GM21619 (cell line): ENCODE data around the gene SNX12.
A peak's percentile ranks its signal among the peaks of the same experiment; 100 is the strongest.

Experiments
- ATAC-seq: cut with Tn5 transposase; IDR thresholded peaks from one replicate; pipeline ENCODE4 v1.9.1; 2021; ENCODE audit not compliant: unreplicated experiment

SNX12 gene

GRCh38 chrX:71068044-71068918 is at the start of gene SNX12:
TSS of gene SNX12 (minus strand) at chrX:71068334. CDS start at chrX:71068306, 28 bp downstream.
- ATAC-seq: peak; percentile 97

GRCh38 chrX:71117358-71117757 is 49.2 kb upstream of the SNX12 start:
- no peak for ATAC-seq

DNA sequence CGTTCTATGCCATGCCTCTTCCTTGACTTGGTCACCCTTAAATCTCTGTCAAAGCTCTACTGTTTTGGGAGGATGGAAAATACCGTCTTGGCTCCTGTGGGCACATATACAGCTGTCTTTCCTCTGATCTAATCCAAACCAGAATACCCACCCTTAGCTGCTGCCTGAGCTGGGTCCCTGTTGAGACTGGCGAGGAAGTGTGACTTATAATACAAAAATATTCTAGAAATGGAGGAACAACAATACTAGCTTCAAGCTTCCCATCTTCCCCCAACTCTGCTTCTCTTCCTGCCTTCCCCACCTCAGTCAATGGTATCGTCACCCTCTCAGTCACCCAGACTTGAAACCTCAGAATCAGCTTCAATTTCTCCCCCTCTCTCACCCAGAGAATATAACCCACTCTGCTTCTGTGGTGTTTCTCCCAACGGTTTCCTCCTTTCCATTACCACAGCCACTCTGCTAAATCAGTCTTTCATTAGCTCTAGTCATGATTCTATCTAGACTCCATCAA is 43.8 kb upstream of the SNX12 start:
- ATAC-seq: peak; percentile 16

GRCh38 chrX:71111141-71111843 is 43.2 kb upstream of the SNX12 start, which contains the start of gene IL2RG:
TSS of gene IL2RG (minus strand) at chrX:71111577. CDS start at chrX:71111539, 38 bp downstream.
- peak; percentile 93 for ATAC-seq

- no peak for ATAC-seq
Measured at GRCh38 chrX:71109051-71109450, 40.9 kb upstream of the SNX12 start.

GRCh38 chrX:71107762-71108360 is 39.7 kb upstream of the SNX12 start:
- ATAC-seq: no peak

DNA sequence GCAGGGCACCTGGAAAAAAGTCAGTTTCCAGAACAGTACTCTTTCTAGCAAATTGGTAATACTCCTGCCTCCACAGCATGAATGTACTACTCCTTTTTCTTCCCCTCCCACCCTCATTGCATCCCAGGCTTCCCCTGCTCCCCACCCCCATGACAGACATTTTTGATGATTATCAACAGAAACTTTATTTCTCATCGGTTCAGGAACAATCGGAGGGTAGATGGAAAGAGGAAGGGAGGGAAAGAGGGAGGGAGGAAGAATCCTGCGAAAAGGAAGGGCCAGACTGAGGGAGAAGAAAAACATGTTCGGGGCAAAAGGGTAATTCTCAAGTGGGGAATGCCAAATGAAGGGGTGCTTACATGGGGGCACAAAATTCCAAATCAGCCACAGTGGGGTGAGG is 39.1 kb upstream of the SNX12 start:
- ATAC-seq: no peak

DNA sequence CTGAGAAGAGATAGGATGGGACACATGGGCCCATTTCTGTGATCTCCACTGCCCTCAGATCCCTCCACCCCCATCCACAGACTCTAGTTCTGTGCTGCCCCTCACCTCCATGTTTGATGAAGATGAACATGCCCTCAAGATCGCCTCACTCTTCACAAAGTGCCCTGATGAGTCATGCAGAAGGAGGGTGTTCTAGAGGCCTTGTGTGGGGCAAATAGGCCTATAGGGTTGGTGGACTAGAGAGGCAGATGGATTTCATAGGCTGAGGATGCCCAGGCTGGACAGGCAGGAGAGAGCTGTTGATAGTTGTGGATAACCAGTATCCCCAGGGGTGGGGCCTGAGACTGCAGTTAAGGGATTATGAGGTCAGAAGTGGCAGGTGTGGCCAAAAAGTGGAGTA is 38.3 kb upstream of the SNX12 start, which contains the start of gene CXorf65:
CXorf65 (minus strand) TSS at position 314 of the 400 bp plus-strand sequence; CDS start at position 130, 184 bp downstream.
- ATAC-seq: no peak

DNA sequence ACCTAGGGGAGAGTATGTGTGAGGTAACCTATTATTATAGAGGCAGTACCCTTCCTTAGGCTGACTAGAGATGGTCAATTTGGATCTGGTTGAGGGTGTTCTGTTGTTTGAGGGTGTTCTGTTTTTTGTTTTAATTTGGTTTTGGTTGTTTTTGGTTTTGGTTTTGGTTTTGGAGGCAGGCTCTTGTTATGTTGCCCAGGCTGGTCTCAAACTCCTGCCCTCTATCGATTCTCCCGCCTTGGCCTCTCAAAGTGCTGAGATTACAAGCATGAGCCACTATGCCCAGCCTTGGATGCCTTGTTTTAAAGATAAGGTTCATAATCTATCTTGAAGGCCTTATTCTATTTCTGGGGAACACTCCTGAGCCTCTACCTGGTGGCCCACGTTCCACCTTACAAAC is 37.5 kb upstream of the SNX12 start:
- no peak for ATAC-seq

DNA sequence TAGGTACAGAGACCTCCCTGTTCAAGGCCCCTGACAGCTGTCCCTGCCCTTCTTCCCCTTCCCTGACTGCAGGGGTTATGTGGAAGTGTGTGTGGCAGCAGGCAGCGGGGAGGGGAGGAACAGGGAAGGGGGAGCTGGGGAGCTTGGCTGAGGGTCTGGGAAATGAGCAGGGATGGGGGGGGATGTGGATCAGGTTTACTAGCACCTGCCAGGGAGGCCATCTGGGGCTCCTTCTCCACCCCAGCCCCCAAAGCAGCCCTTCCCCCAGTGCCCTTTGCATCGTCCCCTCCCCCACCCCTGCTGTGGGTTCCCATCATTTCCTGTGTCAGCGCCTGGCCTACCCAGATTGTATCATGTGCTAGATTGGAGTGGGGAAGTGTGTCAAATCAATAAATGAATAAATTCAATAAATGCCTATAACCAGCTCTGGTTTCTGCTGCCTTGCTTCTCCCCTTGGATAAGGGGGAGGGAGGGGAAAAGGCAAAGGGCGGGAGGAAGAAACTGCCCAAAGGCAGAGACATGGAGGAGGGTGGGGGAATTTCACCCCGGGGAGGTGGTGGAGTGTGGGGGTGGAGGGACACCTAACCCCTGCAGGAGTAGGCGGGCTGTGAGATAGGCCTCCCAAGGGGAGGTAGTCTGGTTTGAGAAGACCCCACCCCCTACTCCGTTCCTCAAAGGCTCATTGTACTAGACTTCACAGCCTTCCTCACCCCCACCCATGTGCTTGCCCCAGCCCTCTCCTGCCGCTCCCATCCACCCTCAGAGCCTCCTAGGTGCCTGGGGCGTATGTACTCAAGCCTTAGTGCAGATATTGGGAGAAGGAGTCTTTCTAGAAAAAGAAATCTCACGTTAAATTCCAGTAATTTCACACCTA is 35.2 kb upstream of the SNX12 start:
- no peak for ATAC-seq

DNA sequence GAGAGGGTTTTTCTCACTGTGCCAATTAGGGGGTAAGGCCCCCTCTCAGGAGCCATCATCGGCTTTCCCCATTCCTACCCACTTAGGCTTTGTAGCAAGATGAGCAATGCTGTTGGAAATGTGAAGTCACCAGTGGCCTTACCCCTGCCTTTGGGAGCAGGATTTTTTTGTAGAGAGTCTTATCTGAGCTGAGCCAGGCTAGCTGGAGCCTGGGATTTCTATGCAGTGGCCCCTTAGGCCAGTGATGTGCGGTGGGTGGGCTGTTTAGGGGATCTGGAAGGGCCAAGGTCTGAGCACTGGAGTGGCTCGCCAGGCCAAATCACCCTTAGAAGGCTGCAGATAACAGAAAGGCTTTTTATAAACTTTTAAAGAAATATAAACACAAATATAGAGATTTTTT is 34.2 kb upstream of the SNX12 start:
- ATAC-seq: no peak

GRCh38 chrX:71100581-71101505 is 32.7 kb upstream of the SNX12 start:
- no peak for ATAC-seq

DNA sequence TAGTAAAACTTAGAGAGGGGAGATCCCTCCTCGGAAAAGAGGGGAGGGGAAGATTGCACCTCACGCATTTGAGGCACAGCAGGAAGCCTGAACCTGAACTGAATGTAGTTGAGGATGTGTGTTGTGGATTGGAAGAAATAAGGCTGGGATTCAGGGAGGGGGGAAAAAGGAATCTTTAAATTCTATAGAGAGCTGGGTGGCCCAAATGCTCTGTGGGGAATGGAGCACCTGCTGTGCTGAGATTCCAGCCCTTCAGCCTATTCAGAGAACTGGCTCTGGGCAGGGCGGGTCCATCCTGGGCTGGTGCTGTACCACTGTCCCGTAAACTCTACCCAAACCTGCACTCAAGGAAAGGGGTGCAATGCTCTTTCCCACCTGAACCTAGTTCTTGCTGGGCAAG is 31.6 kb upstream of the SNX12 start:
- no peak for ATAC-seq

DNA sequence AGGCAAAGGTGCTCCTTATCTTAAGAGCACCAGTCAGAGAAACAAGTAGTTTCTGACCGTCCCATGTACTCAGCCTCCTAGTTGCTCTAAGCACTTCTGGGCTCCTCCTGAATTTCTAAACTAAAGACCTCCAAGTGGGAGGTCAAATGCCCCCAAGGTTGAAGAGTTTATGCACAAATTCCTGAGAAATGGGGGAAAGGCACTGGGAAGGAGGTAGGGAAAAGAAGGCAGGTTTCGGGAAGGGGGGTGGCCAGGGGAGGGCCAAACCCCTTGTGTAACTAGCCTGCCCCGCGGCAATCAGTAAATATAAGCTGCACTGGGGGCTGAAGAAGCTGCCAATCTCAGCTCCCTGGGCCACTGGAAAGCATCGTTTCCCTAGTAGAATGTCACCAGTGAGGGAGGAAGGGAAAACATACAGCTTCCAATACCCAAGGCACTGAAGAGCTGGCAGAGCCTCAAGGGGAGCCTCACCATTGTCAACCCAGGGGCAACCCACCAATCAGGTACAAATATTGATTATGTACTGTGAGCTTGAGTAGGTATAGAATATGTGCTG is 30.9 kb upstream of the SNX12 start:
- ATAC-seq: no peak

- peak; percentile 37 for ATAC-seq
Measured at GRCh38 chrX:71098302-71098701, 30.2 kb upstream of the SNX12 start.

DNA sequence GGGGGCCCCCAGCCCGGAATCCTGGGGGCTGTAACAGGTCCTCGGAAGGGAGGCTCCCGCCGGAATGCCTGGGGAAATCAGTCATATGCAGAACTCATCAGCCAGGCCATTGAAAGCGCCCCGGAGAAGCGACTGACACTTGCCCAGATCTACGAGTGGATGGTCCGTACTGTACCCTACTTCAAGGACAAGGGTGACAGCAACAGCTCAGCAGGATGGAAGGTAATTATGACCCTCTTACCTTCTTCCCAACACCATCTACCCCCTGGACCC is 28.6 kb upstream of the SNX12 start:
- ATAC-seq: no peak

- ATAC-seq: no peak
Measured at GRCh38 chrX:71095981-71096759, 28.0 kb upstream of the SNX12 start.

DNA sequence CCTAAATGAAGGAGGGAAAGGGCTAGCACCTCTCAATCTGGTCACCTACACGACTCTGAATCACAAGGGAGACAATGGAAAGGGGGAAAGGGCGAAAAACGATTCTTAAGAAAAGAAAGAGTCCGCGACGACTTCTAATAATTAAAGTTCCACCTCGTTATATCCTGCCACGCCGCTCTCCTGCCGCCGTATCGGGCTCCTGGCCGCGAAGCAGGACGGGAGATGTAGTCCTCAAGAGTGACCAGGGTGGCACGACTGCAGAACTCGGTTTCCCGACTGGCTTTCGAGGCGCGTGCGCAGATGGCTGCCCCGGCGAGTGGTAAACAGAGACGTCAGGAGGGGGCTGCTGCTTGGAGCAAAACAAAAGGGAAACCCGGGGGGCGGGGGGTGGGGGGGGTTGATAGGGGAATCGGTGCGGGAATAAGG is 27.4 kb upstream of the SNX12 start, which contains the start of gene FOXO4:
FOXO4 (plus strand) TSS at position 297 of the 426 bp plus-strand sequence. CDS start 678 bp downstream, outside the sequence.
- peak; percentile 92 for ATAC-seq
